Psoas muscle (tissue), 8 donors: Measurements from ENCODE around the gene SNX24. TPM values are rescaled to one million over a fixed set of nuclear protein-coding genes. Genes with fewer than 3 reads are reported as not detected.
"Not testable (repeated sequence)": the region's sequence is repeated elsewhere in the genome, so short reads cannot be mapped to it uniquely, and the experiment has no call there.

Experiments used
- ATAC-seq, 4 donors: fragments of 200-7000 bp; cut with Tn5 transposase; one replicate each; pipeline ENCODE4 v1.9.1; 2020; ENCODE audit warnings: moderate library complexity in 3 of 4, mild to moderate bottlenecking in 2 of 4
- DNase-seq, 2 donors: peaks; one replicate each; pipeline ENCODE4 v3.0.0-alpha.2; 2020
- H3K27ac ChIP-seq: fragments of 200-600 bp; one replicate; pipeline ENCODE4 v1.8.0; 2022
- H3K27me3 ChIP-seq, 3 donors: fragments of 200-600 bp in 1 of 3; one replicate each; pipeline versions ENCODE4 v1.6.1 to v1.8.0; 2013 to 2022; ENCODE audit warnings: low read length in 2 of 3, mild to moderate bottlenecking in 2 of 3, moderate library complexity in 1 of 3; ENCODE audit not compliant: insufficient read depth in 3 of 3
- H3K36me3 ChIP-seq, 2 donors: fragments of 200-600 bp in 1 of 2; one replicate each; pipeline versions ENCODE4 v1.6.1 to v1.8.0; 2013 to 2022; ENCODE audit warnings: low read depth in 1 of 2, mild to moderate bottlenecking in 1 of 2, moderate library complexity in 1 of 2; ENCODE audit not compliant: insufficient read depth in 1 of 2
- H3K4me1 ChIP-seq: fragments of 200-600 bp; one replicate; pipeline ENCODE4 v1.8.0; 2022
- H3K4me3 ChIP-seq: fragments of 200-600 bp; one replicate; pipeline ENCODE4 v1.8.0; 2022; ENCODE audit warnings: mild to moderate bottlenecking
- H3K9me3 ChIP-seq: fragments of 200-600 bp; one replicate; pipeline ENCODE4 v1.8.0; 2022
- WGBS, 3 donors: extraction: QIAGEN DNeasy Blood & Tissue Kit; methylation state at CpG; one replicate each; pipeline versions ENCODE4 v1.1.6 to v1.1.7; 2013; 5-methylcytosine and 5-hydroxymethylcytosine counted together
- intact Hi-C, 2 donors: fragments of 100-400 bp; cut with DNase I; formaldehyde crosslinking; loops; one replicate each; pipeline versions ENCODE4 v1.11.0 to v1.14.2; 2022
- polyA plus RNA-seq, 3 donors: library from polyadenylated mRNA; stranded (reverse); fragments of 200-250 nt; gene quantifications; one replicate each; pipeline ENCODE4 v1.2.3, GENCODE V29; 2013
- total RNA-seq, 4 donors: library from RNA; stranded (reverse); fragmentation: NEBNext Ultra II Directional in 2 of 4; extraction: Animal tissue kit (Norgen Biotek cat#: 25700) in 2 of 4; gene quantifications; one replicate each; pipeline versions ENCODE4 v1.2.1 to v1.2.4, GENCODE V29; 2021 to 2023
- TF ChIP-seq, protein P1 (sequence below): fragments of 200-600 bp; IDR thresholded peaks from one replicate; pipeline ENCODE4 v1.8.0; 2022; ENCODE audit warnings: antibody characterized with exemption
- donor health status: healthy with polysubstance abuse.
- donor health status: DM: no; HTN: no; CAD: no; lungs with moderate emphysema.
- donor health status: Bipolar disorder and iron deficiency.
- donor health status: healthy.
- donor health status: DM: yes; HTN: yes; CAD: no.
- donor health status: DM: no; HTN: no; CAD: no.
- donor health status: DM: no; HTN: no; CAD: no.
- donor health status: DM: yes; HTN: yes; CAD: no.

Gene SNX24
- total and polyA plus RNA-seq, 7 donors = 7.5 to 11.9 (median 10.0) TPM

DNA sequence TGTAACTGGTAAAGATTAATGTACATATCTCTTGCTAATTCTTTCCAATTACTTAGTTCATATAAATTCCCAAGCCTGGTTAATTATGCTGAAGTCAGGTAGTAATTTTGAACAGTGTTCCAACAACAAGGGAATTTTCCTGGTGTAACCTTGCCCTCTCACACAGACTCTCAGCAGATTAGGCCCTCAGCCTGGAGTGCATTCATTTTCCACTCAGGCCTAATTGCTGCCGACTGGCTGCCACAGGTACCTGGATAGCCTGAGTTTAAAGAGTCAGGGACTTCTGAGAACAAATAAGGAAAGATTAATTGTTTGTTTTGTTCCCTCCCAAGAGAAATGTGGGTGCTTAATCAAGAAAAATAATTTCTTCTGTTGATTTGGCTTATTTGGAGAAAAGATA lies 119.7 kb downstream of the SNX24 start:
- Histone ChIP-seq H3K9me3 (no peaks in the 10 kb centered on the region), H3K4me1 (no peaks in the 10 kb centered on the region), H3K36me3 (no peaks in the 10 kb centered on the region), H3K27me3 (no peaks in the 10 kb centered on the region), H3K4me3 (no peak overlapping the region), H3K27ac (no peak overlapping the region)
- intact Hi-C loops = no loop called here
- TF ChIP-seq, protein P1, sequence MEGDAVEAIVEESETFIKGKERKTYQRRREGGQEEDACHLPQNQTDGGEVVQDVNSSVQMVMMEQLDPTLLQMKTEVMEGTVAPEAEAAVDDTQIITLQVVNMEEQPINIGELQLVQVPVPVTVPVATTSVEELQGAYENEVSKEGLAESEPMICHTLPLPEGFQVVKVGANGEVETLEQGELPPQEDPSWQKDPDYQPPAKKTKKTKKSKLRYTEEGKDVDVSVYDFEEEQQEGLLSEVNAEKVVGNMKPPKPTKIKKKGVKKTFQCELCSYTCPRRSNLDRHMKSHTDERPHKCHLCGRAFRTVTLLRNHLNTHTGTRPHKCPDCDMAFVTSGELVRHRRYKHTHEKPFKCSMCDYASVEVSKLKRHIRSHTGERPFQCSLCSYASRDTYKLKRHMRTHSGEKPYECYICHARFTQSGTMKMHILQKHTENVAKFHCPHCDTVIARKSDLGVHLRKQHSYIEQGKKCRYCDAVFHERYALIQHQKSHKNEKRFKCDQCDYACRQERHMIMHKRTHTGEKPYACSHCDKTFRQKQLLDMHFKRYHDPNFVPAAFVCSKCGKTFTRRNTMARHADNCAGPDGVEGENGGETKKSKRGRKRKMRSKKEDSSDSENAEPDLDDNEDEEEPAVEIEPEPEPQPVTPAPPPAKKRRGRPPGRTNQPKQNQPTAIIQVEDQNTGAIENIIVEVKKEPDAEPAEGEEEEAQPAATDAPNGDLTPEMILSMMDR = no peak
- DNase-seq (no peak), ATAC-seq (no peak)
- 42 to 63% (median 56%) methylated on average over 1 of the region's 1 CpG for WGBS, 3 donors

DNA sequence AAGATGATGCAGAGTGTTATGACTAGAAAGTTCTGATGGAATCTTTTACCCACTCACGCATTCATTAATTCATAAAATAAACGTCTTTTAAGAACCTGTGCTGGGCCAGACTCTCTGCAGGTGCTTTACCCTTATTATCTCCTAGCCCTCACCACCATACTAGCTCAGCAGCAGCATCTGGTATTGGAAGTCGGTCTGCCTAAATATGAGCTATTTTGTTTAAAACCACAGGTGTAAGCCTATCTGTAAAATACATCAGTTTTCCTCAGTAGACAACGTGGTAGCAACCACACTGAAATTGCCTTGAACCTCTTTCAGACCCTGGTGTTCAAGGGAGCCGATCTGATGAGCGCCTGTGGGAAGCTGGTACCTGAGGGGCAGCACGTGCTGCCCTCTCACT lies 121.7 kb downstream of the SNX24 start:
- TF ChIP-seq, protein P1 = no peak
- intact Hi-C loops = no loop called here
- H3K9me3 ChIP-seq = no peaks in the 10 kb centered on the region
- 89 to 95% (median 93%) methylated on average over 7 of the region's 7 CpGs for WGBS, 3 donors
- DNase-seq (no peak), ATAC-seq (no peak)
- H3K27ac ChIP-seq = no peak overlapping the region
- H3K36me3 ChIP-seq = no peaks in the 10 kb centered on the region
- no peak overlapping the region for H3K4me3 ChIP-seq
- no peaks in the 10 kb centered on the region for H3K27me3 ChIP-seq
- H3K4me1 ChIP-seq = no peaks in the 10 kb centered on the region

DNA sequence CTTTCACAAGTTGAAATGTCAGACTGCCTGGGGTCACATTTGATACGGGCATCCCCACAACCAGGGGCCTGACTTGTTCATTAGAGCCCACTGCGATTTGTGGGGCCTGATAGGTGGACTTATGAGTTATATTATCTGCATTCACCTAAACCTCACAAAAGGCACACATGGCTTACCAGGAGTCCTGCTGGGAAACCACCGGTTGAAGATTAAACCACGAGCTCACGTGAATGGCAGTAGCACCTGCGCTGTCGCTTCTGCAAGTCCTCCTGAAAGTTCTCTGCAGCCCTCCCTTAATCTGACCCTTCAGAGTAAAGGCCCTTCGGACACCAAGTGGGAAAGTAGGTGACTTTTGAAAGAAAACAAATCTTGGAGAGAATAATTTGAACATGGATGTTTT lies 122.2 kb downstream of the SNX24 start:
- intact Hi-C loops = no loop called here
- no peaks in the 10 kb centered on the region for H3K9me3 ChIP-seq
- no peak overlapping the region for H3K27ac ChIP-seq
- H3K27me3 ChIP-seq = no peaks in the 10 kb centered on the region
- H3K4me3 ChIP-seq = no peak overlapping the region
- H3K36me3 ChIP-seq = no peaks in the 10 kb centered on the region
- ATAC-seq (no peak), DNase-seq (no peak)
- no peaks in the 10 kb centered on the region for H3K4me1 ChIP-seq
- 75 to 91% (median 85%) methylated on average over 8 of the region's 8 CpGs for WGBS, 3 donors
- TF ChIP-seq, protein P1 = no peak

DNA sequence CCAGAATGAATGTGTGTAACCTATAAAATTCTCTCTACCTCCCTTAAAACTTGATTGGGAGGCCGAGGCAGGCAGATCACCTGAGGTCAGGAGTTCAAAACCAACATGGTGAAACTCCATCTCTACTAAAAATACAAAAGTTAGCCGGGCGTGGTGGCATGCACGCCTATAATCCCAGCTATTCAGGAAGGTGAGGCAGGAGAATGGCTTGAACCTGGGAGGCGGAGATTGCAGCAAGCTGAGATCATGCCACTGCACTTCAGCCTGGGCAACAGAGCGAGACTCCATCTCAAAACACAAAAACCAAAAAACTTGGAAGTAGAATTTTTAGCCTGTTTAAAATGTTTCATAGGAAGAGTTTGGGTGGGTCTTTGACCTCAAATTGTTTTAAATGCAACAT lies 122.6 kb downstream of the SNX24 start:
- WGBS, 3 donors = 92 to 95% (median 94%) methylated on average over 6 of the region's 6 CpGs
- DNase-seq, H3K36me3 ChIP-seq, H3K27ac ChIP-seq, H3K4me3 ChIP-seq, intact Hi-C loops, H3K4me1 ChIP-seq, ATAC-seq, H3K9me3 ChIP-seq, H3K27me3 ChIP-seq: not testable (repeated sequence)

GRCh38 chr5:122971333-122971732 lies 125.9 kb downstream of the SNX24 start:
- Histone ChIP-seq H3K9me3 (no peaks in the 10 kb centered on the region), H3K27me3 (no peaks in the 10 kb centered on the region), H3K27ac (no peak overlapping the region), H3K36me3 (no peaks in the 10 kb centered on the region), H3K4me3 (no peak overlapping the region), H3K4me1 (no peaks in the 10 kb centered on the region)
- DNase-seq = no peak
- WGBS, 3 donors = 96 to 97% (median 96%) methylated on average over 2 of the region's 2 CpGs
- TF ChIP-seq, protein P1 = no peak
- intact Hi-C loops = no loop called here
- no peak for ATAC-seq
